Central memory CD8-positive, alpha-beta T cell (primary cell): Measurements from ENCODE around the gene TOX3.

Experiments used
- ATAC-seq: fragments of 150-1000 bp; cut with Tn5 transposase; replicated peaks from 2 replicates; pipeline ENCODE4 v1.10.0; 2022; ENCODE audit warnings: mild to moderate bottlenecking, moderate FRiP score, moderate number of reproducible peaks; ENCODE audit not compliant: poor library complexity, severe bottlenecking; ENCODE audit errors: extremely low read depth
- DNase-seq, 2 donors: peaks; one replicate each; pipeline ENCODE4 v3.0.0; 2021; ENCODE audit warnings: low spot score in 2 of 2
- H3K27ac Mint-ChIP-seq: one replicate; pipeline ENCODE4 v1.8.0; 2022; ENCODE audit warnings: low read depth, mild to moderate bottlenecking, moderate library complexity, mixed read lengths
- H3K27me3 Mint-ChIP-seq: one replicate; pipeline ENCODE4 v1.8.0; 2022; ENCODE audit warnings: mixed read lengths
- H3K36me3 Mint-ChIP-seq: one replicate; pipeline ENCODE4 v1.8.0; 2022; ENCODE audit warnings: mild to moderate bottlenecking, moderate library complexity, mixed read lengths; ENCODE audit not compliant: insufficient read depth
- H3K4me1 Mint-ChIP-seq: one replicate; pipeline ENCODE4 v1.8.0; 2022; ENCODE audit warnings: mixed read lengths
- H3K4me3 Mint-ChIP-seq: one replicate; pipeline ENCODE4 v1.8.0; 2022; ENCODE audit warnings: mild to moderate bottlenecking, moderate library complexity, mixed read lengths
- H3K9me3 Mint-ChIP-seq: one replicate; pipeline ENCODE4 v1.8.0; 2022; ENCODE audit warnings: mixed read lengths

TOX3 gene

DNA sequence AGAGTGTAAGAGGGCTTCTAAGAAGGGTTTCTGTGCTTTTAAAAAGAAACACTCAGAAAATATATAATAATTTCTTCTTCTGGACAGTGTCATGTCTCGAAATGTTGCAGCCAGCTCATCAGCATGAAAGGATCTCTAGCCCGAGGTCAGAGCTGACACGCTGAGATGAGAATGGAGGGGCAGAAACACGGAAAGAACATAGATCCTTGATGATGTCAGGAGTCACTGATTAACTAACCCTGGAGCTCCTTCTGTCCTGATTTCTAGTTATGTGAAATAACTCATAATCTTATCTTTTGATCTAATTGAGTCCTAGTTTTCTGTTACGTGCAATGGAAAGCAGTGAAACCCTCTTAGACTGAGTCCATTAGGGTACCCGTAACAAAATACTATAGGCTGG lies 10.3 kb upstream of the TOX3 start:
- Mint-ChIP-seq H3K4me3 (no peak overlapping the region), H3K9me3 (peaks cover 9% of the 10 kb centered on the region), H3K27me3 (no peaks in the 10 kb centered on the region), H3K36me3 (no peaks in the 10 kb centered on the region), H3K4me1 (no peaks in the 10 kb centered on the region), H3K27ac (no peak overlapping the region)
- no peak for DNase-seq
- no peak for ATAC-seq

GRCh38 chr16:52556083-52556482 lies 9.1 kb upstream of the TOX3 start:
- H3K4me1 Mint-ChIP-seq: no peaks in the 10 kb centered on the region
- no peaks in the 10 kb centered on the region for H3K36me3 Mint-ChIP-seq
- no peak overlapping the region for H3K4me3 Mint-ChIP-seq
- H3K27ac Mint-ChIP-seq: no peak overlapping the region
- peaks cover 9% of the 10 kb centered on the region for H3K9me3 Mint-ChIP-seq
- ATAC-seq: no peak
- no peak for DNase-seq
- no peaks in the 10 kb centered on the region for H3K27me3 Mint-ChIP-seq

DNA sequence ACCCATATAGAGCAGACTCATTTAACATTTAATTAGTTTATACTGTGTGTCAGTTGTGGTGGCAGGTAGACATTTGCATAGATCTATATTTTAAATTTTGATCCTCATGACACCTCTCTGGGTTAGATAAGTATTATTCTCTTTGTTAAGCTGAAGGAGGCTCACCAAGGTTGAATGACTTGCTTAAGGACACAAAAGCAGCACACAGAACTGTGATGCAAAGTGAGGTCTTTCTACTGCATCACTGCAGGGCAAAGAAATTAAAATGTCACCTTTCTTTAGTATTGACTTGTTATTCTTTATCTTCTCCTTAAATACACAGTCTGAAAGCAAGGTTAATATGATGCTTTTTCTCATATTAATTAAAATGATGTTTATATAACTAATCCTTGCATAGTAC lies 8.6 kb upstream of the TOX3 start:
- Mint-ChIP-seq H3K4me3 (no peak overlapping the region), H3K9me3 (peaks cover 9% of the 10 kb centered on the region), H3K27me3 (no peaks in the 10 kb centered on the region), H3K36me3 (no peaks in the 10 kb centered on the region), H3K4me1 (no peaks in the 10 kb centered on the region), H3K27ac (no peak overlapping the region)
- ATAC-seq: no peak
- DNase-seq: no peak

DNA sequence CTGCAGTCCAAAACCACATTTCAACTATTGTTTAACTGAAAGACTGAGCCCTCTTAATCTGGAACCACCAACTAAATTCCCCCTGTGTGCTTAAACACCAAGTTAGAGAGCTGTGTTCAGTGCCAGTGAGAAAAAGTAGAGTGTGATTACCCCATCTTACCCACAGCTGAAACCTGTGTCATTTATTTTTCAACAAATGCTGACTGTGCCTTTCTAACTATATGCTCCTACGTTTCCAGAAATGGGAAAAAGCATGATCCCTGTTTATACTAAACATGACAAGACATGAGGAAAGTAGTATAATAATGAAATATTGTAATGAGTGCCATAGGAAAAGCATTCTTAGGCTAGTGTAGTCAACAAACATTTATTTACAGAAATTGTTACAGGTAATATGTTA lies 7.4 kb upstream of the TOX3 start:
- ATAC-seq: no peak
- Mint-ChIP-seq H3K27me3 (peaks cover 9% of the 10 kb centered on the region), H3K4me1 (no peaks in the 10 kb centered on the region), H3K9me3 (peaks cover 9% of the 10 kb centered on the region), H3K4me3 (no peak overlapping the region), H3K27ac (no peak overlapping the region), H3K36me3 (no peaks in the 10 kb centered on the region)
- no peak for DNase-seq

GRCh38 chr16:52553322-52553721 lies 6.4 kb upstream of the TOX3 start:
- Mint-ChIP-seq H3K4me3 (no peak overlapping the region), H3K9me3 (peaks cover 9% of the 10 kb centered on the region), H3K36me3 (no peaks in the 10 kb centered on the region), H3K27ac (no peak overlapping the region), H3K4me1 (no peaks in the 10 kb centered on the region), H3K27me3 (peaks cover 19% of the 10 kb centered on the region)
- ATAC-seq: no peak
- DNase-seq: no peak

DNA sequence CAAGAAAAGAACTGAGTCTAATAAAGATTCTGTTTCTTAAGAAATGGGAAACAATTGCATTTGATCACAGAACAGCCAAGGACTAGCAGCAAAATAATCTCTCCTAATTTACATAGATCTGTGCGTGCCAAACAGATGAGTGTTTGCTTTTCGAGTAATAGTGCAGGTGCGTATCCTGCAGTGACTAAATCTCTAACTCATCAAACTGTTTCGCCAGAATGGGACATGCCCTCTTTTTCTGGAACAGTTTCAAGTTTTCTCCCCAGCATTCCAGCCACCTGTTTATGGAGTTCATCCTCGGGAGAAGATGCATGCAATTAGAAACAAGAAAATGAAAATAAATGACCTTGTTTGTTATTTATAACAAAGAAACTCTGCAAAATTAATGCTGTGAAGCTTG lies 5.7 kb upstream of the TOX3 start:
- no peak overlapping the region for H3K4me3 Mint-ChIP-seq
- DNase-seq (no peak), ATAC-seq (no peak)
- peaks cover 26% of the 10 kb centered on the region for H3K27me3 Mint-ChIP-seq
- no peaks in the 10 kb centered on the region for H3K36me3 Mint-ChIP-seq
- H3K9me3 Mint-ChIP-seq: peaks cover 9% of the 10 kb centered on the region
- H3K4me1 Mint-ChIP-seq: no peaks in the 10 kb centered on the region
- no peak overlapping the region for H3K27ac Mint-ChIP-seq

DNA sequence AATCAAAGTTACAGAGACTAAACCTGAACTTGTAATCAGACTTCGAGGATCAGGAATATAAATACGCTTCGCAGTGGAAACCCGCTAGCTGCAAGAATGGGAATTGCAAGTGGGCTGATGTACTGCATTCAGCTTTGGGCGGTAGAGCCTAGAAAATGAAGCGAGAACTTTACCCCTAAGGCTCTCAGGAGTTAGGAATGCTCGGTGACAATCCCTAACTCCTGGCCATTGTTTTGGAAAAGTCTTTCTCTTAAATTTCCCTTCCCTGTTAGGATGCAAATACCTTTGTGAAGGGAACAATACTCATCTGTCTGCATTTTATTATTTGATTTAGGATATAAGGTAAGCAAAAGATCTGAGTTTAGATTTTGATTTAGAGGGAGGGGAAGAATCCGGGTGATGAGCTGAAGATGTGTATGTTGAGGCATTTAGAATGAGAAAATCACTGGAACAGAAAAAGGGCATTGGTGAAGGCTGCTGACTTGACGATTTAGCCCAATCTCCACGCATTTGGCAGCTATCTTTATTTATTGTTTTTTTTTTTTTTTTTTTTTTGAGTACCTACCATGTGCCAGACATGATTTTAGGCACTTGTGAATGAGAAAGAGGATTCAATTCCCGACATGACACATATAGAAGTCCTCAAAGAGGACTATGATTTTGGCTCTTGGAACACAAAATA lies 2.2 kb upstream of the TOX3 start:
- H3K9me3 Mint-ChIP-seq: no peaks in the 10 kb centered on the region
- no peak overlapping the region for H3K4me3 Mint-ChIP-seq
- no peaks in the 10 kb centered on the region for H3K4me1 Mint-ChIP-seq
- DNase-seq: no peak
- no peaks in the 10 kb centered on the region for H3K36me3 Mint-ChIP-seq
- H3K27me3 Mint-ChIP-seq: peaks cover 47% of the 10 kb centered on the region
- ATAC-seq: no peak
- no peak overlapping the region for H3K27ac Mint-ChIP-seq

- no peak for ATAC-seq
- no peak overlapping the region for H3K4me3 Mint-ChIP-seq
- no peak for DNase-seq
- no peaks in the 10 kb centered on the region for H3K36me3 Mint-ChIP-seq
- no peaks in the 10 kb centered on the region for H3K9me3 Mint-ChIP-seq
- H3K4me1 Mint-ChIP-seq: no peaks in the 10 kb centered on the region
- peaks cover 55% of the 10 kb centered on the region for H3K27me3 Mint-ChIP-seq
- H3K27ac Mint-ChIP-seq: no peak overlapping the region
Measured at GRCh38 chr16:52548261-52549010, 1.5 kb upstream of the TOX3 start.

DNA sequence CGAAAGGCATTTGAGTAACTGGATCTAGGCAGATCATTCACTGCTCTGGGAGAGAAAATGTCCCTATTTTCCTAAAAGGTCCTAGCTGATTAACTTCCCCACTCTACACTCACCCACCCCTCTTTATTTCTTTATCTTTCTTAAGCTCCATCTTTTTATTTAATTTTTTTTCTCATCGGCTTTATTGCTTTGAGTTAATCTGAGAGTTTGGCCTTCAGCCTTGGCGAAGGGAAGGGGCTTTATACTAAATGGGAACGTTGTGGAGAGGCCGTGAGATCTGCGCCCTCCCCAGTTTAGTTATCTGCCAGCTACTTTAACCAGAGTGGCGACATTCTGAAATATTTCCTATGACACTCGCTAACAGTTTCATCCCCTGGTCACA lies 882 bp upstream of the TOX3 start:
- Mint-ChIP-seq H3K27ac (no peak overlapping the region), H3K27me3 (peaks cover 61% of the 10 kb centered on the region), H3K9me3 (no peaks in the 10 kb centered on the region), H3K36me3 (no peaks in the 10 kb centered on the region), H3K4me1 (no peaks in the 10 kb centered on the region), H3K4me3 (peak overlapping the region; percentile 11)
- no peak for ATAC-seq
- DNase-seq: no peak

DNA sequence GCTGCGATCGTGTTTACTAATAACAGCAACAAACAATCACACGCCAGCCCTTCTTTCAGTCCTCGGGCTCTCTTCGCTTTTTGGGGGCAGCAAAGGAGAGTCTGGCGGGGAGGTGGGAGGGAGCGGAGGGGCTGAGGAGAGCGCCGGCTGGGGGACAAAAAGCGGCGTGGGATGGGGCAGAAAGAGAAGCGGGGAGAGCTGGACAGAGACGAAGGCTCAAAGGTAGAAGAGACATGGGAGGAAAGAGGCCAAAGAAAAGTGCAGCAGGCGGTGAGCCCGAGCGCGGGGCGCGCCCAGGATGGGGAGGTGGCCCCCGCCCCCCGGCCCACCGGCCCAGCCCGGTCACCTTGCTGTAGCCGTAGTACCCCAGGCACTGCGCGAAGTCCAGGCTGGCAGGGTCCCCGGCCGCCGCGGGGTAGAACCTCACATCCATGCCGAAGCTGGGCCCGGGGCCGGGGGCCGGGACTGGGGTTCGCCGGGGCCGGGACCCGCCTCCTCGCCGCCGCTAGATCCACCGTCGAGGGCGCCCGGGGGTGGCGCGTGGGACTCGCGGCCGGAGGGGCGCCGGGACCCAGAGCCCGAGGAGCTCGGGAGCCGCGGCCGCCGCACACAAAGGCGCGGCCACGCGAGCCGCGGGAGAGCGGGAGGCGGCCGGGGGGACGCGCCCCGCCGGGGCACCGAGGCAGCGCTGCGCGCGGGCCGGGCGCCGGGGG lies 496 bp downstream of the TOX3 start:
- H3K36me3 Mint-ChIP-seq: no peaks in the 10 kb centered on the region
- ATAC-seq (no peak), DNase-seq (no peak)
- no peak overlapping the region for H3K4me3 Mint-ChIP-seq
- H3K27ac Mint-ChIP-seq: no peak overlapping the region
- H3K9me3 Mint-ChIP-seq: no peaks in the 10 kb centered on the region
- no peaks in the 10 kb centered on the region for H3K4me1 Mint-ChIP-seq
- H3K27me3 Mint-ChIP-seq: peaks cover 67% of the 10 kb centered on the region

- H3K27me3 Mint-ChIP-seq: peaks cover 67% of the 10 kb centered on the region
- no peaks in the 10 kb centered on the region for H3K4me1 Mint-ChIP-seq
- no peaks in the 10 kb centered on the region for H3K36me3 Mint-ChIP-seq
- H3K9me3 Mint-ChIP-seq: no peaks in the 10 kb centered on the region
- ATAC-seq (no peak), DNase-seq (no peak)
- no peak overlapping the region for H3K27ac Mint-ChIP-seq
- H3K4me3 Mint-ChIP-seq: no peak overlapping the region
Measured at GRCh38 chr16:52545898-52546266, 1.1 kb downstream of the TOX3 start.

- Mint-ChIP-seq H3K36me3 (no peaks in the 10 kb centered on the region), H3K27ac (peak overlapping the region; percentile 35), H3K27me3 (peaks cover 67% of the 10 kb centered on the region), H3K4me3 (no peak overlapping the region), H3K4me1 (no peaks in the 10 kb centered on the region), H3K9me3 (no peaks in the 10 kb centered on the region)
- DNase-seq: no peak
- ATAC-seq: no peak
Measured at GRCh38 chr16:52545222-52545897, 1.6 kb downstream of the TOX3 start.
